ENCODE results near the gene IFITM2.

DNA sequence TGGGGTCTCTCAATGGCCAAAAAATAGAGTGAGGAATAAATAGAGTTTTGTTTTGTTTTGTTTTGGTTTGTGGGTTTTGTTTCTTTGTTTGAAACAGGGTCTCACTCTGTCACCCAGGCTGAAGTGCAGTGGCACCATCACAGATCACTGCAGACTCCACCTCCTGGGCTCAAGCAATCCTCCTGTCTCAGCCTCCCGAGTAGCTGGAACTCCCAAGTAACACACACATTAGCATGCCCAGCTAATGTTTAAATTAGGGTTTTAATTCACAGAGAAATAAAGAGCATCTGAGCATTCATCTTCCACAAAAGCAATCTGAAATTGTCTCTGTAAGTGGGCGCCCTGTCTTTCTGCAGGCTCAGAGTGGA, 22.3 kb downstream of the IFITM2 start:
- TF ChIP-seq, protein P1, sequence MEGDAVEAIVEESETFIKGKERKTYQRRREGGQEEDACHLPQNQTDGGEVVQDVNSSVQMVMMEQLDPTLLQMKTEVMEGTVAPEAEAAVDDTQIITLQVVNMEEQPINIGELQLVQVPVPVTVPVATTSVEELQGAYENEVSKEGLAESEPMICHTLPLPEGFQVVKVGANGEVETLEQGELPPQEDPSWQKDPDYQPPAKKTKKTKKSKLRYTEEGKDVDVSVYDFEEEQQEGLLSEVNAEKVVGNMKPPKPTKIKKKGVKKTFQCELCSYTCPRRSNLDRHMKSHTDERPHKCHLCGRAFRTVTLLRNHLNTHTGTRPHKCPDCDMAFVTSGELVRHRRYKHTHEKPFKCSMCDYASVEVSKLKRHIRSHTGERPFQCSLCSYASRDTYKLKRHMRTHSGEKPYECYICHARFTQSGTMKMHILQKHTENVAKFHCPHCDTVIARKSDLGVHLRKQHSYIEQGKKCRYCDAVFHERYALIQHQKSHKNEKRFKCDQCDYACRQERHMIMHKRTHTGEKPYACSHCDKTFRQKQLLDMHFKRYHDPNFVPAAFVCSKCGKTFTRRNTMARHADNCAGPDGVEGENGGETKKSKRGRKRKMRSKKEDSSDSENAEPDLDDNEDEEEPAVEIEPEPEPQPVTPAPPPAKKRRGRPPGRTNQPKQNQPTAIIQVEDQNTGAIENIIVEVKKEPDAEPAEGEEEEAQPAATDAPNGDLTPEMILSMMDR (IDR thresholded peaks at IDR 0.05; ENCODE audit: low read depth, low read length) = no peak
- no peak for TF ChIP-seq POLR2A (IDR thresholded peaks at IDR 0.05; ENCODE audit: extremely low read depth, insufficient read length)
